Spleen (tissue), 7 donors: ENCODE results near the gene CPNE8.

ENCODE experiments used
- CTCF ChIP-seq, 11 experiments: fragments of 200-600 bp in 7 of 11; fragments of 450-650 bp in 4 of 11; sonication (generic) in 4 of 11; IDR thresholded peaks in 8 of 11; conservative IDR thresholded peaks in 3 of 11; 1 replicate in 7 of 11; 2 replicates in 4 of 11; pipeline versions ENCODE4 v1.4.0 to v1.8.0; 2016 to 2021; ENCODE audit warnings: antibody characterized with exemption in 11 of 11, inconsistent platforms in 4 of 11, mild to moderate bottlenecking in 1 of 11
- POLR2A ChIP-seq, 3 donors: fragments of 450-650 bp; IDR thresholded peaks; one replicate each; pipeline ENCODE4 v1.5.1; 2017; ENCODE audit warnings: antibody characterized with exemption in 3 of 3, mild to moderate bottlenecking in 1 of 3
- POLR2AphosphoS5 ChIP-seq, 3 donors: sonication (generic); formaldehyde crosslinking; IDR thresholded peaks; one replicate each; pipeline ENCODE4 v1.5.1; 2017; ENCODE audit warnings: antibody characterized with exemption in 3 of 3
- donor health status: DM: no; HTN: no; CAD: no; lungs with moderate emphysema.
- donor health status: DM: no; HTN: no; CAD: no.
- donor health status: DM: no; HTN: no; CAD: no.

- TF ChIP-seq POLR2A (IDR thresholded peaks at IDR 0.05): no peak
- no peak for TF ChIP-seq CTCF (IDR thresholded peaks at IDR 0.05 in 8 of 11, conservative IDR thresholded peaks at IDR 0.05 in 3 of 11)
- TF ChIP-seq POLR2AphosphoS5 (IDR thresholded peaks at IDR 0.05): no peak
These were observed 208.1 kb downstream of the CPNE8 start for GRCh38 chr12:38697289-38697688.
